Rectal smooth muscle tissue (tissue), 1 donor: ENCODE measurements around the gene CIITA.
A peak's percentile ranks its signal among the peaks of the same experiment; 100 is the strongest.

Experiments
- H3K27ac ChIP-seq: one replicate; pipeline ENCODE4 v1.7.0; 2013; ENCODE audit warnings: low read depth, low read length, inconsistent platforms
- H3K27me3 ChIP-seq: one replicate; pipeline ENCODE4 v1.7.0; 2013; ENCODE audit warnings: low read length; ENCODE audit not compliant: control insufficient read depth, insufficient read depth
- H3K36me3 ChIP-seq: one replicate; pipeline ENCODE4 v1.7.0; 2013; ENCODE audit warnings: low read length; ENCODE audit not compliant: control insufficient read depth, insufficient read depth
- H3K4me1 ChIP-seq: one replicate; pipeline ENCODE4 v1.7.0; 2013; ENCODE audit warnings: low read length; ENCODE audit not compliant: control insufficient read depth, insufficient read depth
- H3K4me3 ChIP-seq: one replicate; pipeline ENCODE4 v1.7.0; 2013; ENCODE audit warnings: low read length
- H3K9ac ChIP-seq: one replicate; pipeline ENCODE4 v1.7.0; 2013; ENCODE audit warnings: low read length

CIITA gene

GRCh38 chr16:10858203-10858602 lies 18.8 kb upstream of the CIITA start:
- H3K27me3 ChIP-seq, result no peaks in the 10 kb centered on the region
- H3K27ac ChIP-seq, result no peak overlapping the region
- H3K4me3 ChIP-seq, result no peak overlapping the region
- H3K4me1 ChIP-seq, result no peaks in the 10 kb centered on the region
- H3K9ac ChIP-seq, result no peak overlapping the region
- H3K36me3 ChIP-seq, result no peaks in the 10 kb centered on the region

- Histone ChIP-seq H3K27me3 (no peaks in the 10 kb centered on the region), H3K9ac (no peak overlapping the region), H3K4me3 (no peak overlapping the region), H3K27ac (no peak overlapping the region), H3K4me1 (no peaks in the 10 kb centered on the region), H3K36me3 (no peaks in the 10 kb centered on the region)
Observed at GRCh38 chr16:10859020-10859419, 18.0 kb upstream of the CIITA start.

GRCh38 chr16:10859658-10860057 lies 17.3 kb upstream of the CIITA start:
- Histone ChIP-seq H3K36me3 (no peaks in the 10 kb centered on the region), H3K27ac (no peak overlapping the region)

DNA sequence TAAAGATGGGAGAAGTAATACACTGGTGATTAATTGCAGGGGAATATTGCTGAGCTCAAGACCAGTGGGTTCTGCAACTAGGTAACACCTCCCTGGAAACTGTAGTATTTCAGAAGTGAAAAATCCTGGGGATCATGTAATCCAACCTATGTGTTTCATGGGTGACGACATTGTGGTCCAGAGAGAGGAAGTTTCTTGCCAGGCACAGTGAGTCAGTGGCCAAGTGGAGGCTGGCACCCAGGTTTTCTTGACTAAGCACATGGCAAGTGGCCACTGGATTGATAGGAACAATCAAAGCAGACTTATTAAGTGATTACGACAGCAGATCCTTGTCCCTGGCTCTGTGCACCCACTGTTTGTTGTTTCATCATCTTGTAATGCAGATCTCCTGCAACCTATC lies 14.6 kb upstream of the CIITA start:
- H3K4me1 ChIP-seq, result no peaks in the 10 kb centered on the region
- no peaks in the 10 kb centered on the region for H3K27me3 ChIP-seq
- H3K36me3 ChIP-seq, result no peaks in the 10 kb centered on the region
- H3K27ac ChIP-seq, result no peak overlapping the region
- no peak overlapping the region for H3K4me3 ChIP-seq
- H3K9ac ChIP-seq, result no peak overlapping the region

More at GRCh38 chr16:10859658-10860057, 17.3 kb upstream of the CIITA start:
- no peaks in the 10 kb centered on the region for H3K27me3 ChIP-seq
- no peak overlapping the region for H3K4me3 ChIP-seq
- no peak overlapping the region for H3K9ac ChIP-seq
- H3K4me1 ChIP-seq, result no peaks in the 10 kb centered on the region

DNA sequence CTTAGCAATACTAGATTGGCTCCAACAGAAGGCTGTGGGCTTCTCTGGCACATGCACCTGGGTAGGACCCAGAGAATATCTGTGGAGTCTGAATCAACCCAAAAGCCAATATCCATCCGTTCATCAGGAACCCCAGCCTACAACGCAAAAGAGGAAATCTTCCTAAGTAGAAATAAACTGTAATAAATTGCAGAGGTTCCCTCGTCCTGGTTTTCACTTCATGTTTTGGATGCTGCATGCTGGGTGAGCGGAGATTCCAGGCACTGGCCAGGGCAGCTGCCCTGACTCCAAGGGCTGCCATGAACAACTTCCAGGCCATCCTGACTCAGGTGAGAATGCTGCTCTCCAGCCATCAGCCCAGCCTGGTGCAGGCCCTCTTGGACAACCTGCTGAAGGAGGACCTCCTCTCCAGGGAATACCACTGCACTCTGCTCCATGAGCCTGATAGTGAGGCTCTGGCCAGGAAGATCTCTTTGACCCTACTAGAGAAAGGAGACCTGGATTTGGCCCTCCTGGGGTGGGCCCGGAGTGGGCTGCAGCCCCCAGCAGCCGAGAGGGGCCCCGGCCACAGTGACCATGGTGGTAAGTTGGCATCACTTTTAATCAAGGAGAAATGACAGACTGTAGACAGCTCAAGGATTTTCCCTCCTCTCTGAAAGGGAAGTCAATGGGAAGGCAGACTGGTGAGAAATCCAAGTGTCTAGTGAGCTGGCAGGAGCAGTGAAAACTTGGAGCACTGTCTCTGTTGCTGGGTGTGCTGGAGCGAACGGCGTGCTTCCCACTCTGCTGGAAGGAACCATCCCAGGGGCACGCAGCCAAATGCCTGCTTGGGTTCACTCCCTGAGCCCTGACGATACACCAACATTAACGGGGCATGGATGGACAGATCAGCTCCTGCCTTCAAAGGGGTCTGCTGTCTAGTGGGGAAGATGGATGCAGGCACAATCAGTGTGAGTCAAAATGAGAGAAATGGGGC lies 10.7 kb upstream of the CIITA start:
- no peaks in the 10 kb centered on the region for H3K4me1 ChIP-seq
- no peak overlapping the region for H3K9ac ChIP-seq
- no peak overlapping the region for H3K27ac ChIP-seq
- no peaks in the 10 kb centered on the region for H3K27me3 ChIP-seq
- no peak overlapping the region for H3K4me3 ChIP-seq
- H3K36me3 ChIP-seq, result no peaks in the 10 kb centered on the region

GRCh38 chr16:10867199-10867598 lies 9.8 kb upstream of the CIITA start:
- Histone ChIP-seq H3K4me1 (no peaks in the 10 kb centered on the region), H3K36me3 (no peaks in the 10 kb centered on the region), H3K27me3 (no peaks in the 10 kb centered on the region), H3K9ac (no peak overlapping the region), H3K4me3 (no peak overlapping the region), H3K27ac (no peak overlapping the region)

- Histone ChIP-seq H3K9ac (no peak overlapping the region), H3K36me3 (no peaks in the 10 kb centered on the region), H3K27me3 (no peaks in the 10 kb centered on the region), H3K4me1 (no peaks in the 10 kb centered on the region), H3K4me3 (no peak overlapping the region), H3K27ac (no peak overlapping the region)
Observed at GRCh38 chr16:10868104-10868595, 8.9 kb upstream of the CIITA start.

DNA sequence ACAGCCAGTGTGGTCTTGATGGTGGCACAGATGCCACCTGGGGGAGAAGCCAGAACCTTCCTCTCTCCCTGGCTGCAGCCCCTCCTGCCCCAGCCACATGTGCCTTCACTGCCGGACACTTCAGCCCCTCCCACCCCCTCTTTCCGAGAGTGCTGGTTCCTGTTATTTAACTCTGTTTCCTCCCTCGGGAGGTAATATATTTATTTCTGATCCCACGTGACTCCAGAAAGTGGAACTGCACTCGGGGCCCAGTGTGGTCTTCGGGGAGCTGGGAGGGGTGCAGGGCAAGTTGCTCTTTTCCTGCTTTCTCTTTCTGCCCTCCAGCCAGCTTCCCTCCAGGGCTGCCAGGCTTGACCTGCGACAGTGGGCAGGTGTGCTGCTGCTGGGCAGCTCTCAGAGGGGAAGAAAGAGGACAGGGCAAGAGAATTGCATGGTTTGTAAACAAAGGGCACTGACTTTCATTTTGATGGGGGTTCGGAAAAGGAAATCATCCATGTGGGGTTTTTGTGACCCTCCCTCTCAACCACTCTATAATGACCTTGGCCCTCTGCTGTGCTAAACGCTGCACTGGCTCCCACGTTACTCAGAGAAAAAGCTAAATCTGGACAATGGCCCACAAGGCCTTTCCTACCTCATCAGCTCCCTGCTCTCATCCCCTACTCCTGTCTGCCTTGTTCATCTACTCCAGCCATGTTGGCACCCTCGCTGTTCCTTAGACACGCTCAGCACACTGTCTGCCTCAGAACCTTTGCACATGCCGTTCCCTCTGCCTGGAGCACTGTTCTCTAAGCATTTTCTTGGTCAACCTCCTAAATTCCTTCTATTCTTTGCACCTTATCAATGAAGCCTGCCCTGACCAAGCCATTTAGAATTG lies 8.2 kb upstream of the CIITA start:
- H3K27me3 ChIP-seq, result no peaks in the 10 kb centered on the region
- H3K4me1 ChIP-seq, result no peaks in the 10 kb centered on the region
- H3K36me3 ChIP-seq, result no peaks in the 10 kb centered on the region
- H3K4me3 ChIP-seq, result peak overlapping the region; percentile 15
- no peak overlapping the region for H3K27ac ChIP-seq
- no peak overlapping the region for H3K9ac ChIP-seq

GRCh38 chr16:10870137-10870776 lies 6.7 kb upstream of the CIITA start:
- Histone ChIP-seq H3K4me3 (no peak overlapping the region), H3K36me3 (no peaks in the 10 kb centered on the region), H3K27me3 (no peaks in the 10 kb centered on the region), H3K27ac (no peak overlapping the region), H3K4me1 (no peaks in the 10 kb centered on the region), H3K9ac (no peak overlapping the region)

DNA sequence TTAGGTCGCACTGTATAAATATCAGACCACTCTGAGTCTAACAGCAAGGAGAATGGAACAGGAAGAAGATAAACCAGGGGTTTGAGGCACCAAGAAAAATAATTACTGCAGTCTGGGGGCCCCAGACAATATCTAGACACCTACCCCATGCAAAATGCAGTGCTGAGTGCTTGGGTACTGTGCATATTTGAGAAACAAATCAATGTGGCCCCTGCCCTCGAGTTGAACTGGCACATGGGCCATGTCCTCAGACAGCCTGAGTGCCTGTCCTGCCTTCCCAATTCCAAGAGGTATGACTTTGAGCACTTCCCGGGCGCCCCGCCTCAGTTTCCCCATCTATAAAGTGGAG lies 6.2 kb upstream of the CIITA start:
- Histone ChIP-seq H3K9ac (no peak overlapping the region), H3K27me3 (no peaks in the 10 kb centered on the region), H3K27ac (no peak overlapping the region), H3K4me1 (no peaks in the 10 kb centered on the region), H3K4me3 (no peak overlapping the region), H3K36me3 (no peaks in the 10 kb centered on the region)

DNA sequence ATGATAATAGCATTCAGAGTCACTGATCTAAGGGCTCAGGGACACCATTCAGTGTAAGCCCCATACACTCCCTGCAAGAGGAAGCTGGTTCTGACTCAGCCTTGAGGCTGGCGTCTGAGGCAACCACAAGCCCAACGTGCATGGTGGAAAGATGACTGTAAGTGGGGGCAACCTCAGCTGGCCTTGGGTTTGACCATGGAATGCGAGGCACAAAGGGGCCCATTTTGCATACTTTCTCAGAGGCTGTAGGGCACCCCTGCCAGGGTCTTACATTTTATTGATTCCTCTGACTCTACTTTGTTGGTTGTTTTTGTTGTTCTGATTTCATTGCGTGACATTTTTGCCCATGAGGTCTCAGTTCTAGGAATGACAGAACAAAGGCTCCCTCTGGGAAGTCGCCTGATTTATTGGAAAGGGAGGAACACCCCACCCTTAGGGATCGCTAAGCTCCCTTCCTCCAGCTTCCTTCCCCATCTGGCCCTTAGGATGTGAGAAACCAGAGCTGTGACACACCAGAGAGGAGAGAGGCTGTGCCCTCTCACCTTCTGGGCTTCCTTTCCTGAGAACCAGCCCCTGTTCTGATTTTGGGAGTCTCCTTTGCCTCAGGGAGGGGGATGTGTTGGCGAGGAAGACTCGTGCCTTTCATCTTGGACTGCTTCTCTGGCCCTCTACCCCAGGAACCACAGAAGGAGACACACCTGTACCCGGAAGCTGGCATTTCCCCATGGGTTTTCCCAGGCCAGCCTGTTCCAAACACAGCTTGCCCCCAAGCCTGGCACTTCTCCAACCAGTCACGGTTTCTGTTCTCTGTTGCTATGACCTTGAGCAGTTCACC lies 5.6 kb upstream of the CIITA start:
- Histone ChIP-seq H3K27ac (no peak overlapping the region), H3K4me1 (no peaks in the 10 kb centered on the region), H3K36me3 (no peaks in the 10 kb centered on the region), H3K27me3 (no peaks in the 10 kb centered on the region), H3K4me3 (no peak overlapping the region), H3K9ac (no peak overlapping the region)
